Mesenchymal stem cell (in vitro differentiated cells and primary cell): ENCODE measurements around the gene ARHGAP15.
A peak's percentile ranks its signal among the peaks of the same experiment; 100 is the strongest.

Source experiments
- DNase-seq: peaks from one replicate; pipeline ENCODE4 v3.0.0-alpha.2; 2013
- H2AFZ ChIP-seq: one replicate; pipeline ENCODE4 v1.6.1; 2013; ENCODE audit warnings: low read depth, mild to moderate bottlenecking, control low read depth, inconsistent platforms, low read length, moderate library complexity
- H2AK5ac ChIP-seq: 2 replicates; pipeline ENCODE4 v1.6.1; 2013; ENCODE audit warnings: low read length, moderate library complexity, mild to moderate bottlenecking, inconsistent platforms; ENCODE audit not compliant: severe bottlenecking
- H2BK120ac ChIP-seq: one replicate; pipeline ENCODE4 v1.6.1; 2013; ENCODE audit warnings: low read depth, mild to moderate bottlenecking, inconsistent platforms, low read length, moderate library complexity
- H2BK12ac ChIP-seq, 2 experiments: one replicate each; pipeline ENCODE4 v1.6.1; 2013; ENCODE audit warnings: inconsistent platforms in 2 of 2, low read length in 2 of 2, mild to moderate bottlenecking in 2 of 2, moderate library complexity in 2 of 2, control low read depth in 1 of 2
- H2BK15ac ChIP-seq: one replicate; pipeline ENCODE4 v1.6.1; 2013; ENCODE audit warnings: mild to moderate bottlenecking, low read depth, inconsistent platforms; ENCODE audit not compliant: poor library complexity, severe bottlenecking
- H2BK5ac ChIP-seq: 2 replicates; pipeline ENCODE4 v1.6.1; 2013; ENCODE audit warnings: low read depth, mild to moderate bottlenecking, low read length, control low read depth, inconsistent platforms; ENCODE audit not compliant: poor library complexity, severe bottlenecking
- H3K14ac ChIP-seq, 2 experiments: one replicate each; pipeline ENCODE4 v1.6.1; 2013; ENCODE audit warnings: inconsistent platforms in 2 of 2, low read length in 2 of 2, control low read depth in 1 of 2, mild to moderate bottlenecking in 1 of 2, moderate library complexity in 1 of 2
- H3K18ac ChIP-seq, 2 experiments: one replicate each; pipeline ENCODE4 v1.6.1; 2013; ENCODE audit warnings: inconsistent platforms in 2 of 2, low read length in 2 of 2, control low read depth in 1 of 2, low read depth in 1 of 2, mild to moderate bottlenecking in 1 of 2
- H3K23ac ChIP-seq, 2 experiments: one replicate each; pipeline ENCODE4 v1.6.1; 2013; ENCODE audit warnings: inconsistent platforms in 2 of 2, low read length in 2 of 2, mild to moderate bottlenecking in 2 of 2, moderate library complexity in 2 of 2, control low read depth in 1 of 2
- H3K27ac ChIP-seq: 2 replicates; pipeline ENCODE4 v1.5.1; 2013; ENCODE audit warnings: mild to moderate bottlenecking, moderate library complexity, low read length, control low read depth, inconsistent platforms; ENCODE audit not compliant: poor library complexity, severe bottlenecking
- H3K27me3 ChIP-seq, 2 experiments: 2 replicates each; pipeline versions ENCODE4 v1.6.1 to v1.7.0; 2013; ENCODE audit warnings: low read length in 2 of 2, mild to moderate bottlenecking in 2 of 2, moderate library complexity in 2 of 2, control low read depth in 1 of 2, inconsistent platforms in 1 of 2; ENCODE audit not compliant: control insufficient read depth in 1 of 2, insufficient read depth in 1 of 2
- H3K36me3 ChIP-seq, 2 experiments: 2 replicates each; pipeline versions ENCODE4 v1.6.1 to v1.7.0; 2013; ENCODE audit warnings: low read length in 2 of 2, control low read depth in 1 of 2, inconsistent platforms in 1 of 2, low read depth in 1 of 2, mild to moderate bottlenecking in 1 of 2; ENCODE audit not compliant: insufficient read depth in 2 of 2, control insufficient read depth in 1 of 2
- H3K4ac ChIP-seq, 2 experiments: one replicate each; pipeline ENCODE4 v1.6.1; 2013; ENCODE audit warnings: inconsistent platforms in 2 of 2, low read length in 2 of 2, mild to moderate bottlenecking in 2 of 2, moderate library complexity in 2 of 2, control low read depth in 1 of 2, low read depth in 1 of 2
- H3K4me1 ChIP-seq: 2 replicates; pipeline ENCODE4 v1.6.1; 2013; ENCODE audit warnings: low read depth, low read length, control low read depth; ENCODE audit not compliant: control insufficient read depth, insufficient read depth
- H3K4me2 ChIP-seq: 2 replicates; pipeline ENCODE4 v1.6.1; 2013; ENCODE audit warnings: low read length, mild to moderate bottlenecking, inconsistent platforms; ENCODE audit not compliant: poor library complexity, severe bottlenecking
- H3K4me3 ChIP-seq, 2 experiments: 2 replicates each; pipeline versions ENCODE4 v1.5.1 to v1.7.0; 2013; ENCODE audit warnings: low read length in 2 of 2, mild to moderate bottlenecking in 2 of 2, control low read depth in 1 of 2, low read depth in 1 of 2; ENCODE audit not compliant: insufficient read depth in 1 of 2
- H3K79me1 ChIP-seq: replicated peaks from 2 replicates; pipeline ENCODE4 v1.6.1; 2013; ENCODE audit warnings: mild to moderate bottlenecking, control low read depth, low read length, inconsistent platforms; ENCODE audit not compliant: poor library complexity, severe bottlenecking
- H3K9ac ChIP-seq: 2 replicates; pipeline ENCODE4 v1.7.0; 2013; ENCODE audit warnings: mild to moderate bottlenecking, low read length, moderate library complexity
- H3K9me3 ChIP-seq: 2 replicates; pipeline ENCODE4 v1.7.0; 2013; ENCODE audit warnings: mild to moderate bottlenecking, low read length; ENCODE audit not compliant: control insufficient read depth
- H4K8ac ChIP-seq: one replicate; pipeline ENCODE4 v1.6.1; 2013; ENCODE audit warnings: inconsistent platforms, mild to moderate bottlenecking, low read length, moderate library complexity
- H4K91ac ChIP-seq: one replicate; pipeline ENCODE4 v1.6.1; 2013; ENCODE audit warnings: mild to moderate bottlenecking, low read length, inconsistent platforms
- WGBS: methylation state at CpG from one replicate; pipeline ENCODE4 v1.1.7; 2013; ENCODE audit warnings: mixed read lengths; 5-methylcytosine and 5-hydroxymethylcytosine counted together

ARHGAP15 gene

GRCh38 chr2:143205106-143205764 lies 76.0 kb downstream of the ARHGAP15 start:
- Histone ChIP-seq H3K9ac (no peak overlapping the region), H3K4me3 (no peak overlapping the region), H3K4me1 (no peaks in the 10 kb centered on the region), H2BK120ac (no peak overlapping the region), H3K18ac (no peak overlapping the region), H2BK5ac (no peak overlapping the region), H3K36me3 (no peaks in the 10 kb centered on the region), H2AFZ (no peak overlapping the region), H2BK12ac (no peak overlapping the region), H4K8ac (no peak overlapping the region), H3K23ac (no peak overlapping the region), H3K27me3 (no peaks in the 10 kb centered on the region), H3K14ac (no peak overlapping the region), H3K79me1 (no peaks in the 10 kb centered on the region), H3K4ac (no peak overlapping the region), H4K91ac (no peak overlapping the region), H3K4me2 (no peak overlapping the region), H2AK5ac (no peak overlapping the region), H2BK15ac (no peak overlapping the region), H3K27ac (no peak overlapping the region), H3K9me3 (no peaks in the 10 kb centered on the region)
- DNase-seq: peak; percentile 19
- WGBS: no CpG with 5 or more reads among the region's 1 CpG

GRCh38 chr2:143209570-143210445 lies 80.6 kb downstream of the ARHGAP15 start:
- Histone ChIP-seq H2BK5ac (no peak overlapping the region), H4K91ac (no peak overlapping the region), H2AK5ac (no peak overlapping the region), H3K9me3 (no peaks in the 10 kb centered on the region), H3K18ac (no peak overlapping the region), H3K14ac (no peak overlapping the region), H3K23ac (no peak overlapping the region), H3K27me3 (no peaks in the 10 kb centered on the region), H2BK15ac (no peak overlapping the region), H2AFZ (no peak overlapping the region), H3K36me3 (no peaks in the 10 kb centered on the region), H3K4ac (no peak overlapping the region), H3K79me1 (no peaks in the 10 kb centered on the region), H2BK12ac (no peak overlapping the region), H2BK120ac (no peak overlapping the region), H3K4me3 (no peak overlapping the region), H3K9ac (no peak overlapping the region), H3K4me1 (no peaks in the 10 kb centered on the region), H4K8ac (no peak overlapping the region), H3K4me2 (no peak overlapping the region), H3K27ac (no peak overlapping the region)
- no peak for DNase-seq
- WGBS: 92% methylated on average over 2 of the region's 6 CpGs

- Histone ChIP-seq H3K9me3 (no peaks in the 10 kb centered on the region), H3K27ac (no peak overlapping the region), H3K79me1 (no peaks in the 10 kb centered on the region), H3K27me3 (no peaks in the 10 kb centered on the region), H2AFZ (no peak overlapping the region), H3K4me3 (no peak overlapping the region), H3K14ac (no peak overlapping the region), H2BK5ac (no peak overlapping the region), H3K9ac (no peak overlapping the region), H3K18ac (no peak overlapping the region), H2BK120ac (no peak overlapping the region), H4K8ac (no peak overlapping the region), H3K23ac (no peak overlapping the region), H4K91ac (no peak overlapping the region), H3K4me1 (no peaks in the 10 kb centered on the region), H3K4ac (no peak overlapping the region), H2BK15ac (no peak overlapping the region), H2BK12ac (no peak overlapping the region), H3K36me3 (no peaks in the 10 kb centered on the region), H2AK5ac (no peak overlapping the region), H3K4me2 (no peak overlapping the region)
- 97% methylated on average over 1 of the region's 1 CpG for WGBS
- DNase-seq: no peak
Measured at GRCh38 chr2:143210446-143210819, 81.2 kb downstream of the ARHGAP15 start.

GRCh38 chr2:143217512-143218115 lies 88.4 kb downstream of the ARHGAP15 start:
- no peaks in the 10 kb centered on the region for H3K4me1 ChIP-seq
- H2BK15ac ChIP-seq: no peak overlapping the region
- WGBS: no CpG with 5 or more reads among the region's 1 CpG
- no peak overlapping the region for H3K4ac ChIP-seq
- no peak for DNase-seq
- no peaks in the 10 kb centered on the region for H3K27me3 ChIP-seq
- no peak overlapping the region for H4K91ac ChIP-seq
- H3K4me2 ChIP-seq: no peak overlapping the region
- H2AK5ac ChIP-seq: no peak overlapping the region
- H3K27ac ChIP-seq: no peak overlapping the region
- H3K36me3 ChIP-seq: no peaks in the 10 kb centered on the region
- no peaks in the 10 kb centered on the region for H3K9me3 ChIP-seq
- H2BK120ac ChIP-seq: no peak overlapping the region
- no peak overlapping the region for H2BK5ac ChIP-seq
- H2AFZ ChIP-seq: no peak overlapping the region
- no peak overlapping the region for H3K4me3 ChIP-seq
- no peak overlapping the region for H2BK12ac ChIP-seq
- no peak overlapping the region for H3K9ac ChIP-seq
- no peaks in the 10 kb centered on the region for H3K79me1 ChIP-seq
- no peak overlapping the region for H3K23ac ChIP-seq
- no peak overlapping the region for H3K14ac ChIP-seq
- no peak overlapping the region for H3K18ac ChIP-seq
- H4K8ac ChIP-seq: no peak overlapping the region
